Endothelial cell of umbilical vein (primary cell): ENCODE data around the gene ANGEL1.

Experiments
- CTCF ChIP-seq, 2 donors: IDR thresholded peaks; 1 replicate in 1 of 2; 2 replicates in 1 of 2; pipeline ENCODE4 v1.5.1; 2011; ENCODE audit warnings: low read length in 2 of 2, mild to moderate bottlenecking in 2 of 2, moderate library complexity in 2 of 2, control low read depth in 1 of 2, inconsistent platforms in 1 of 2, low read depth in 1 of 2; ENCODE audit not compliant: insufficient read depth in 1 of 2; ENCODE audit errors: extremely low read depth in 1 of 2
- MYC ChIP-seq: IDR thresholded peaks from one replicate; pipeline ENCODE4 v1.6.1; 2011; ENCODE audit warnings: mild to moderate bottlenecking, low read depth, low read length
- POLR2A ChIP-seq: IDR thresholded peaks from 2 replicates; pipeline ENCODE4 v1.6.1; 2012; ENCODE audit warnings: low read depth, mild to moderate bottlenecking, control low read depth, low read length
- POLR2AphosphoS5 ChIP-seq: IDR thresholded peaks from 2 replicates; pipeline ENCODE4 v1.6.1; 2012; ENCODE audit warnings: low read depth, mild to moderate bottlenecking, control low read depth, low read length, moderate library complexity; ENCODE audit not compliant: insufficient read depth

DNA sequence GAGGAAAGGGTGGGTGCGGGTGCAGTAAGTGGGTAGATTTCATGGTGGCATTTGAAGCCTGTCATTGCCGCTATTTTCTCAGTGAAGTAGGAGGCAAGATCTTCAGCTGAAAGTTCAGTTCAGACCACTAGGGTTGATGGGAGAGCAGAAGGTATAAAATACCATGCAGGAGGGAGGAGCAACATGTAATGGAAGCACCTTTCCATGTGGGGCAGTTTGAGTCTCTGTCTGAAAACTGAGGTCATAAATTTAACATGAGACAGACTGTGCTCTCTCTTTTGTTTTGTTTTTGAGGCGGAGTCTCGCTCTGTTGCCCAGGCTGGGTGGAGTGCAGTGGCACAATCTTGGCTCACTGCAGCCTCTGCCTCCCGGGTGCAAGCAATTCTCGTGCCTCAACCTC is 36.2 kb upstream of the ANGEL1 start:
- TF ChIP-seq POLR2A (no peak), POLR2AphosphoS5 (no peak), CTCF (IDR thresholded peaks at IDR 0.05; ENCODE audit: extremely low read depth in 1 of 2, insufficient read depth in 1 of 2, low read depth in 1 of 2, low read length in 2 of 2) (no peak), MYC (no peak)
